ENCODE results near the gene PANK1.

DNA sequence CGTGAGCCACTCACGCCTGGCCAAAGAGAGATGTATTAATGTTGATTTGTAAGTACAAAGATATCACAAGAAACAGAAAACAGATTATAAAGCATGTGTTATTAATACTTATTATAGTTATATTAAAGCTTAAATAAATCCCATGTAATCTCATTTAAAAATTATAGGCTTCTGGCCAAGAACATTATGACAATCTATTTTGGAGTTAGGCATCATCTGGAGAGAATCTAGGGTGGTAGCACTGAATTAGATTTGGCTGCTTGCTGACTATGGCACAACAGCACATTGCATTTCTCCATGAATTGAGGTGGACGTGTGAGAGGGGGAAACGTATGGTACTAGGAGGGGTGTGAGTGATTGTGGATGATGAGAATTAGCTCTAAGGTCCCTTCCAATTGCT, 92.8 kb downstream of the PANK1 start:
- TF ChIP-seq, protein P1, sequence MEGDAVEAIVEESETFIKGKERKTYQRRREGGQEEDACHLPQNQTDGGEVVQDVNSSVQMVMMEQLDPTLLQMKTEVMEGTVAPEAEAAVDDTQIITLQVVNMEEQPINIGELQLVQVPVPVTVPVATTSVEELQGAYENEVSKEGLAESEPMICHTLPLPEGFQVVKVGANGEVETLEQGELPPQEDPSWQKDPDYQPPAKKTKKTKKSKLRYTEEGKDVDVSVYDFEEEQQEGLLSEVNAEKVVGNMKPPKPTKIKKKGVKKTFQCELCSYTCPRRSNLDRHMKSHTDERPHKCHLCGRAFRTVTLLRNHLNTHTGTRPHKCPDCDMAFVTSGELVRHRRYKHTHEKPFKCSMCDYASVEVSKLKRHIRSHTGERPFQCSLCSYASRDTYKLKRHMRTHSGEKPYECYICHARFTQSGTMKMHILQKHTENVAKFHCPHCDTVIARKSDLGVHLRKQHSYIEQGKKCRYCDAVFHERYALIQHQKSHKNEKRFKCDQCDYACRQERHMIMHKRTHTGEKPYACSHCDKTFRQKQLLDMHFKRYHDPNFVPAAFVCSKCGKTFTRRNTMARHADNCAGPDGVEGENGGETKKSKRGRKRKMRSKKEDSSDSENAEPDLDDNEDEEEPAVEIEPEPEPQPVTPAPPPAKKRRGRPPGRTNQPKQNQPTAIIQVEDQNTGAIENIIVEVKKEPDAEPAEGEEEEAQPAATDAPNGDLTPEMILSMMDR (IDR thresholded peaks at IDR 0.05; ENCODE audit: low read depth, low read length, poor library complexity, severe bottlenecking): no peak
- TF ChIP-seq EZH2phosphoT487 (IDR thresholded peaks at IDR 0.05; ENCODE audit: borderline replicate concordance, low read length): no peak

Data from DOHH2 (cell line).